Esophagus squamous epithelium (tissue), 4 donors: ENCODE data around the gene SULT2B1.

Source experiments
- POLR2A ChIP-seq, 4 donors: fragments of 450-650 bp; IDR thresholded peaks; one replicate each; pipeline ENCODE4 v1.6.1; 2017; ENCODE audit warnings: antibody characterized with exemption in 4 of 4, mild to moderate bottlenecking in 4 of 4, moderate library complexity in 3 of 4
- TF ChIP-seq, protein P1 (sequence below), 6 experiments: fragments of 450-650 bp in 4 of 6; fragments of 200-600 bp in 2 of 6; sonication (generic) in 2 of 6; IDR thresholded peaks; one replicate each; pipeline ENCODE4 v1.5.1; 2016 to 2019; ENCODE audit warnings: antibody characterized with exemption in 6 of 6, mild to moderate bottlenecking in 4 of 6, moderate library complexity in 4 of 6

DNA sequence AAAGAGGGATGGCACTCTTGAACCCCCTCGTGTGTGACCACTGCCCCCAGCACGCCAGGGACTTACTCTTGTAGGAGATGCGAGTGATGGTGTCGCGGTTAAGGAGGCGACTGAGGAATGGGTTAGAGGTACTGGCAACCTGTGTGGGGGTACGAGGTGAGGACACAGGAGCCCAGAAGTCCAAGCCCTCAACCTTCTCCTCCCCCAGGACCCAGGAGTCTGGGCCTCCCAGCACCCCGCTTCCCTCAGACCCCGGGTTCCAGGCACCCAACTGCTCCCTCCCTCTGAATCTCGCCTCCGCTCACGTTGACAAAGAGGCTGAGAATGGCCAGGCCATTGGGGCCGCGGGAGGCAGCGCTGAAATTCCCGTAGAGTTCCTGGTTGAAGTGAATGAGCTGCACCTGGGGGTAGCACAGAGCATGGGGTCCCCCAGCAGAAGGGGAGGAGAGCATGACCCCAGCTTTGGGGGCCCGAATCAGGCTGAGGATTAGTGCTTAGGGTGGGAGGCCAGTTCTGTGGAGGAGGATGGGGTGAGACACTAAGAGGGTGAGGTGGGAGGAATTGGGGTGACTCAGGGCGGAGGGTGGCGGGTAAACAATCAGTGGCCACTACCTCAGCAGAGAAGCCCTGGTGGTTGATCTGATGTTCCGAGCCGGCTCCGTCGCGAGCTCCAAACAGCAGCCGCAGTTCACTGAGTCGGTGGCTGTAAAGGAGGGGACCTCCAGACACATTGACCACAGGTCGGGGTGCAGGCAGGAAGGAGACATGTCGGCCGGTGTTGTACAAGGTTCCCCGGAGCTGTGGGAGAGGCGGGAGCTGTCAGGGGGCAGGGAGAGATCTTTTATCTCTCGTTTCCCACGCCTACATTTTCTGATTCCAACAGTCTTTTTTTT, 87.8 kb downstream of the SULT2B1 start:
- TF ChIP-seq, protein P1, sequence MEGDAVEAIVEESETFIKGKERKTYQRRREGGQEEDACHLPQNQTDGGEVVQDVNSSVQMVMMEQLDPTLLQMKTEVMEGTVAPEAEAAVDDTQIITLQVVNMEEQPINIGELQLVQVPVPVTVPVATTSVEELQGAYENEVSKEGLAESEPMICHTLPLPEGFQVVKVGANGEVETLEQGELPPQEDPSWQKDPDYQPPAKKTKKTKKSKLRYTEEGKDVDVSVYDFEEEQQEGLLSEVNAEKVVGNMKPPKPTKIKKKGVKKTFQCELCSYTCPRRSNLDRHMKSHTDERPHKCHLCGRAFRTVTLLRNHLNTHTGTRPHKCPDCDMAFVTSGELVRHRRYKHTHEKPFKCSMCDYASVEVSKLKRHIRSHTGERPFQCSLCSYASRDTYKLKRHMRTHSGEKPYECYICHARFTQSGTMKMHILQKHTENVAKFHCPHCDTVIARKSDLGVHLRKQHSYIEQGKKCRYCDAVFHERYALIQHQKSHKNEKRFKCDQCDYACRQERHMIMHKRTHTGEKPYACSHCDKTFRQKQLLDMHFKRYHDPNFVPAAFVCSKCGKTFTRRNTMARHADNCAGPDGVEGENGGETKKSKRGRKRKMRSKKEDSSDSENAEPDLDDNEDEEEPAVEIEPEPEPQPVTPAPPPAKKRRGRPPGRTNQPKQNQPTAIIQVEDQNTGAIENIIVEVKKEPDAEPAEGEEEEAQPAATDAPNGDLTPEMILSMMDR (IDR thresholded peaks at IDR 0.05), result peak in 1 of 6 experiments; percentile 11
- TF ChIP-seq POLR2A (IDR thresholded peaks at IDR 0.05), result no peak
